PC-3 (cell line): ENCODE results near the gene ANGPT4. TPM values are rescaled to one million over a fixed set of nuclear protein-coding genes. Genes with fewer than 3 reads are reported as not detected.

Source experiments
- ATAC-seq: fragments of 200-7000 bp; cut with Tn5 transposase; 2 replicates; pipeline ENCODE4 v1.9.1; 2020; ENCODE audit warnings: mild to moderate bottlenecking, moderate library complexity
- BruUV-seq: library from RNA; stranded (reverse); fragments of 400-500 nt; replicated peaks from 2 replicates; lab custom pipeline; 2021; lab: Mats Ljungman, UMichigan
- CTCF ChIA-PET: fragments of 300-600 bp; sonication (Branson Sonifier 250); formaldehyde crosslinking; loops from one replicate; lab custom pipeline; 2022; ENCODE audit warnings: antibody characterized with exemption; lab: Charles Lee
- POLR2A ChIA-PET: fragments of 300-600 bp; sonication (Branson Sonifier 250); formaldehyde crosslinking; loops from one replicate; lab custom pipeline; 2022; ENCODE audit warnings: antibody characterized with exemption; ENCODE audit not compliant: unreplicated experiment; lab: Charles Lee
- DNase-seq: peaks from one replicate; pipeline ENCODE4 v3.0.0-alpha.2; 2015
- H2AFZ ChIP-seq: fragments of 300-600 bp; sonication (generic); 2 replicates; pipeline ENCODE4 v1.6.0; 2016; ENCODE audit warnings: antibody characterized with exemption, low read length
- H3F3A ChIP-seq: fragments of 300-600 bp; sonication (generic); one replicate; pipeline ENCODE4 v1.6.0; 2017; ENCODE audit warnings: antibody characterized with exemption, low read length, control low read depth, mild to moderate bottlenecking; ENCODE audit not compliant: unreplicated experiment
- H3K27ac ChIP-seq: fragments of 300-600 bp; sonication (generic); 2 replicates; pipeline ENCODE4 v1.5.1; 2016; ENCODE audit warnings: mild to moderate bottlenecking, low read length
- H3K27me3 ChIP-seq: fragments of 300-600 bp; sonication (generic); 2 replicates; pipeline ENCODE4 v1.6.1; 2016; ENCODE audit warnings: low read length, mixed read lengths
- H3K36me3 ChIP-seq: fragments of 300-600 bp; sonication (generic); 2 replicates; pipeline ENCODE4 v1.6.1; 2016; ENCODE audit warnings: low read depth, mixed run types, low read length, mixed read lengths
- H3K4me1 ChIP-seq: fragments of 300-600 bp; sonication (generic); 2 replicates; pipeline ENCODE4 v1.5.1; 2016; ENCODE audit warnings: low read length; ENCODE audit not compliant: insufficient read depth
- H3K4me2 ChIP-seq: fragments of 300-600 bp; sonication (generic); 2 replicates; pipeline ENCODE4 v1.6.0; 2016; ENCODE audit warnings: low read length
- H3K4me3 ChIP-seq: fragments of 300-600 bp; sonication (generic); 2 replicates; pipeline ENCODE4 v1.5.1; 2016; ENCODE audit warnings: mild to moderate bottlenecking, low read length, mixed read lengths
- H3K79me2 ChIP-seq: fragments of 300-600 bp; sonication (generic); 2 replicates; pipeline ENCODE4 v1.6.1; 2017; ENCODE audit warnings: low read length, mixed read lengths
- H3K9ac ChIP-seq: fragments of 300-600 bp; sonication (generic); 2 replicates; pipeline ENCODE4 v1.6.0; 2016; ENCODE audit warnings: mild to moderate bottlenecking, low read length
- H3K9me2 ChIP-seq: fragments of 300-600 bp; sonication (generic); replicated peaks from 2 replicates; pipeline ENCODE4 v1.6.1; 2016; ENCODE audit warnings: mixed run types, low read length, mixed read lengths
- H3K9me3 ChIP-seq: fragments of 300-600 bp; sonication (generic); 2 replicates; pipeline ENCODE4 v1.6.1; 2016; ENCODE audit warnings: low read length, mixed read lengths
- H4K20me1 ChIP-seq: fragments of 300-600 bp; sonication (generic); 2 replicates; pipeline ENCODE4 v1.6.1; 2016; ENCODE audit warnings: low read length, mixed read lengths
- CTCF ChIP-seq: fragments of 300-600 bp; sonication (generic); conservative IDR thresholded peaks from 2 replicates; pipeline ENCODE4 v1.5.1; 2017; ENCODE audit warnings: antibody characterized with exemption, low read depth, mild to moderate bottlenecking, low read length
- EZH2 ChIP-seq: fragments of 300-600 bp; sonication (generic); IDR thresholded peaks from one replicate; pipeline ENCODE4 v1.6.1; 2017; ENCODE audit warnings: antibody characterized with exemption, mild to moderate bottlenecking, low read length; ENCODE audit not compliant: unreplicated experiment
- EZH2phosphoT487 ChIP-seq: fragments of 300-600 bp; sonication (generic); IDR thresholded peaks from 2 replicates; pipeline ENCODE4 v1.6.1; 2018; ENCODE audit warnings: mild to moderate bottlenecking, antibody characterized with exemption, low read length, borderline replicate concordance
- intact Hi-C: fragments of 100-400 bp; cut with micrococcal nuclease; formaldehyde crosslinking; loops from 2 replicates; pipeline ENCODE4 v1.9.0; 2023
- total RNA-seq: library from RNA; depleted of rRNA; stranded (reverse); fragments of >200 nt; gene quantifications from 2 replicates; pipeline ENCODE4 v1.2.3, GENCODE V29; 2014

Gene ANGPT4
- total RNA-seq, 1 experiment from 2014 or later: not detected

DNA sequence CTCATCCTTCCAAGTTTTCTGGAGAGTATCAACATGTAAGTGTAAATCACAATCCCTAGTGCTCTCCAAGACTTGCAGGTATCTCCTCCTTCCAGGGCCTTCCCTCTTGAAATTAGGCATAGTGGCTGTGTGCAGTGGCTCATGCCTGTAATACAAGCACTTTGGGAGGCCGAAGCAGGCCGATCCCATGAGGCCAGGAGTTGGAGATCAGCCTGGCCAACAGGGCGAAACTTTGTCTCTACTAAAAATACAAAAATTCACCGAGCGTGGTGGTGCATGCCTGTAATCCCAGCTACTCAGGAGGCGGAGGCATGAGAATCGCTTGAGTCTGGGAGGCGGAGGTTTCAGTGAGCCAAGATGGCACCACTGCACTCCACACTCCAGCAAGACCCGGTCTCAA, 9.4 kb upstream of the ANGPT4 start:
- CTCF ChIA-PET: no interaction called here
- Histone ChIP-seq H3F3A (no peaks in the 10 kb centered on the region), H3K79me2 (no peaks in the 10 kb centered on the region), H3K36me3 (no peaks in the 10 kb centered on the region), H3K4me1 (no peaks in the 10 kb centered on the region), H3K27me3 (peaks cover 47% of the 10 kb centered on the region), H3K9me3 (peaks cover 2% of the 10 kb centered on the region), H3K9ac (no peak overlapping the region), H3K4me2 (no peak overlapping the region), H3K4me3 (no peak overlapping the region), H3K27ac (no peak overlapping the region), H4K20me1 (no peaks in the 10 kb centered on the region), H2AFZ (no peak overlapping the region), H3K9me2 (no peaks in the 10 kb centered on the region)
- DNase-seq (no peak), ATAC-seq (no peak)
- POLR2A ChIA-PET: no interaction called here
- no TSS peak for BruUV-seq
- no peak for TF ChIP-seq EZH2
- TF ChIP-seq CTCF: no peak
- TF ChIP-seq EZH2phosphoT487: no peak
- intact Hi-C loops: no loop called here

DNA sequence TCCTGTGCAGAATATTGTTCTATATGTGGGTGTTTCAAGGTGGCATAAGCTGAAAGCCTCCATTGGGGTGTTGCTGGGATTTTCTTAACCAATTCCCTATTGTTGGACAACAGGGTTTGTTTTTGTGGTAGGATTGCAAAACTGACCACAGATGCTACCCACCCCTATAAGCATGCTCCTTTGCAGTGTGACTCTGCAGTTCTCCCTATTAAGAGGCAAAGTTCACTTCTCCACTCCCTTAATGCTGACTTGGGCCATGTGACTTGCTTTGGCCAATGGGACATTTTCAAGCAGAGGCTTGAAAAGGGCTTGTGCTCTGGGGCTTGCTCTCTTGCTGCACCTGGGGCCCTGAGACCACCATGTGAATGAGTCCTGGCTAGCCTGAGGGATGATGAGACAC, 8.5 kb upstream of the ANGPT4 start:
- no peak overlapping the region for H3K27ac ChIP-seq
- H3K9ac ChIP-seq: no peak overlapping the region
- H3K4me1 ChIP-seq: no peaks in the 10 kb centered on the region
- no peak overlapping the region for H3K4me3 ChIP-seq
- CTCF ChIA-PET: no interaction called here
- ATAC-seq: no peak
- no peak overlapping the region for H2AFZ ChIP-seq
- no peak for DNase-seq
- POLR2A ChIA-PET: no interaction called here
- intact Hi-C loops: no loop called here
- BruUV-seq: no TSS peak
- no peak for TF ChIP-seq EZH2phosphoT487
- TF ChIP-seq CTCF: no peak
- TF ChIP-seq EZH2: no peak
- no peaks in the 10 kb centered on the region for H3K79me2 ChIP-seq
- H3K27me3 ChIP-seq: peaks cover 47% of the 10 kb centered on the region
- H3F3A ChIP-seq: no peaks in the 10 kb centered on the region
- H4K20me1 ChIP-seq: no peaks in the 10 kb centered on the region
- no peak overlapping the region for H3K4me2 ChIP-seq
- no peaks in the 10 kb centered on the region for H3K9me3 ChIP-seq
- no peaks in the 10 kb centered on the region for H3K9me2 ChIP-seq
- no peaks in the 10 kb centered on the region for H3K36me3 ChIP-seq

DNA sequence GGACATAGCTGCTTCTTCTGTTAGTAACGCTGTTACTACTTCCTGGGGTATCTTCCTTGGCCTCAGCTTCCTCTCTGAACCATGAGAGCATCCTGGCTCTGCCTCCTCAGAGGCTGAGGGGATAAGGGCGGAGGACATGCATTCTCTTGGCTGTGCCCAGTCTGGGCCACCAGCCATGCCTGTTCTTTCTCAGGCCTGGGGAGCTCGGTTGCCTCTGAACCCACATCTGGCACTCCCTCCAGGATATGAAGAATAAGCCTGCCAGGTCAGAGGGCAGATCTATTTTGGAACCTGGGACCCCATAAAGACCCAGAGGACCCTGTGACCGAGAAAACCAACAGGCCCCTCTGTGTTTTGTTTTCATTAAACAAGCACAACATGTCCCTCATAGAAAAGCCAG, 6.6 kb upstream of the ANGPT4 start:
- H3K9me2 ChIP-seq: no peaks in the 10 kb centered on the region
- H3F3A ChIP-seq: no peaks in the 10 kb centered on the region
- ATAC-seq (no peak), DNase-seq (no peak)
- no TSS peak for BruUV-seq
- H3K27me3 ChIP-seq: peaks cover 42% of the 10 kb centered on the region
- no peaks in the 10 kb centered on the region for H4K20me1 ChIP-seq
- no peaks in the 10 kb centered on the region for H3K4me1 ChIP-seq
- CTCF ChIA-PET: interaction anchor here (0.6 kb wide), 1 partner anchor 587 kb away, joined by 5 read pairs; no protein-coding TSS in a partner anchor
- POLR2A ChIA-PET: no interaction called here
- no peak overlapping the region for H3K4me2 ChIP-seq
- H3K79me2 ChIP-seq: no peaks in the 10 kb centered on the region
- H3K4me3 ChIP-seq: no peak overlapping the region
- intact Hi-C loops: no loop called here
- no peak overlapping the region for H3K9ac ChIP-seq
- no peak overlapping the region for H3K27ac ChIP-seq
- no peak overlapping the region for H2AFZ ChIP-seq
- TF ChIP-seq EZH2: no peak
- no peak for TF ChIP-seq CTCF
- no peak for TF ChIP-seq EZH2phosphoT487
- H3K36me3 ChIP-seq: no peaks in the 10 kb centered on the region
- H3K9me3 ChIP-seq: no peaks in the 10 kb centered on the region
